PFSK-1 (cell line): ENCODE measurements around the gene LST1.

Experiments used
- POLR2AphosphoS5 ChIP-seq: IDR thresholded peaks from 2 replicates; pipeline ENCODE4 v1.6.1; 2012; ENCODE audit warnings: low read depth, mild to moderate bottlenecking, control low read depth, low read length, moderate library complexity
- TAF1 ChIP-seq: IDR thresholded peaks from 2 replicates; pipeline ENCODE4 v1.6.1; 2012; ENCODE audit warnings: low read length, control low read depth, borderline replicate concordance; ENCODE audit not compliant: insufficient read depth

GRCh38 chr6:31630177-31630934 is 44.3 kb downstream of the LST1 start:
- TF ChIP-seq POLR2AphosphoS5 (peak; percentile 41; the same call in 1 of the 2 replicates), TAF1 (no peak)
